Smooth muscle cell (in vitro differentiated cells): ENCODE data around the gene MED13L. TPM values are rescaled to one million over a fixed set of nuclear protein-coding genes. Genes with fewer than 3 reads are reported as not detected.

ENCODE experiments used
- DNase-seq: peaks from one replicate; lab custom pipeline; 2025; ENCODE audit not compliant: unreplicated experiment; lab: John Stamatoyannopoulos, UW
- H2AFZ ChIP-seq: fragments of 200-600 bp; sonication (generic); 2 replicates; pipeline ENCODE4 v1.6.0; 2016; ENCODE audit warnings: antibody characterized with exemption, low read depth, mild to moderate bottlenecking
- H3F3A ChIP-seq: fragments of 200-600 bp; sonication (generic); 2 replicates; pipeline ENCODE4 v1.6.0; 2017; ENCODE audit warnings: antibody characterized with exemption, low read depth
- H3K27ac ChIP-seq: fragments of 200-600 bp; sonication (generic); 2 replicates; pipeline ENCODE4 v1.5.1; 2016; ENCODE audit warnings: low read depth, mild to moderate bottlenecking
- H3K27me3 ChIP-seq: fragments of 200-600 bp; sonication (generic); 2 replicates; pipeline ENCODE4 v1.6.1; 2016; ENCODE audit warnings: low read depth, mild to moderate bottlenecking
- H3K36me3 ChIP-seq: fragments of 200-600 bp; sonication (generic); 2 replicates; pipeline ENCODE4 v1.5.1; 2016; ENCODE audit warnings: low read depth
- H3K4me1 ChIP-seq: fragments of 200-600 bp; sonication (generic); 2 replicates; pipeline ENCODE4 v1.5.1; 2016; ENCODE audit warnings: low read depth
- H3K4me2 ChIP-seq: fragments of 200-600 bp; sonication (generic); 2 replicates; pipeline ENCODE4 v1.6.0; 2016; ENCODE audit warnings: mild to moderate bottlenecking
- H3K4me3 ChIP-seq: fragments of 200-600 bp; sonication (generic); 2 replicates; pipeline ENCODE4 v1.5.1; 2016; ENCODE audit warnings: mild to moderate bottlenecking
- H3K79me2 ChIP-seq: fragments of 200-600 bp; sonication (generic); 2 replicates; pipeline ENCODE4 v1.6.0; 2016; ENCODE audit warnings: low read depth, mild to moderate bottlenecking
- H3K9ac ChIP-seq: fragments of 200-600 bp; sonication (generic); 2 replicates; pipeline ENCODE4 v1.6.0; 2016; ENCODE audit warnings: low read depth
- H3K9me3 ChIP-seq: fragments of 200-600 bp; sonication (generic); replicated peaks from 2 replicates; pipeline ENCODE4 v1.5.1; 2016; ENCODE audit warnings: low read depth
- H4K20me1 ChIP-seq: fragments of 200-600 bp; sonication (generic); 2 replicates; pipeline ENCODE4 v1.6.0; 2016; ENCODE audit warnings: low read depth
- WGBS: methylation state at CpG from one replicate; pipeline ENCODE4 v1.1.7; 2016; ENCODE audit warnings: low lambda C conversion rate; 5-methylcytosine and 5-hydroxymethylcytosine counted together
- polyA plus RNA-seq: library from polyadenylated mRNA; unstranded; fragments of >200 nt; fragmentation: Nextera tagmentation; extraction: Ambion mirVana; gene quantifications from 2 replicates; pipeline ENCODE4 v1.2.1, GENCODE V29; 2016
- total RNA-seq: library from RNA; depleted of rRNA; stranded (reverse); fragments of >200 nt; gene quantifications from 2 replicates; pipeline ENCODE4 v1.2.3, GENCODE V29; 2014
- TF ChIP-seq, protein P1 (sequence below): fragments of 200-600 bp; sonication (generic); IDR thresholded peaks from 2 replicates; pipeline ENCODE4 v1.5.1; 2017; ENCODE audit warnings: borderline replicate concordance, mild to moderate bottlenecking, antibody characterized with exemption; ENCODE audit not compliant: insufficient read depth, poor library complexity, severe bottlenecking

The MED13L gene
- total and polyA plus RNA-seq, 2 experiments from 2014 or later = 13.2 to 74.3 TPM

GRCh38 chr12:116024769-116025168 lies 252.7 kb downstream of the MED13L start:
- TF ChIP-seq, protein P1, sequence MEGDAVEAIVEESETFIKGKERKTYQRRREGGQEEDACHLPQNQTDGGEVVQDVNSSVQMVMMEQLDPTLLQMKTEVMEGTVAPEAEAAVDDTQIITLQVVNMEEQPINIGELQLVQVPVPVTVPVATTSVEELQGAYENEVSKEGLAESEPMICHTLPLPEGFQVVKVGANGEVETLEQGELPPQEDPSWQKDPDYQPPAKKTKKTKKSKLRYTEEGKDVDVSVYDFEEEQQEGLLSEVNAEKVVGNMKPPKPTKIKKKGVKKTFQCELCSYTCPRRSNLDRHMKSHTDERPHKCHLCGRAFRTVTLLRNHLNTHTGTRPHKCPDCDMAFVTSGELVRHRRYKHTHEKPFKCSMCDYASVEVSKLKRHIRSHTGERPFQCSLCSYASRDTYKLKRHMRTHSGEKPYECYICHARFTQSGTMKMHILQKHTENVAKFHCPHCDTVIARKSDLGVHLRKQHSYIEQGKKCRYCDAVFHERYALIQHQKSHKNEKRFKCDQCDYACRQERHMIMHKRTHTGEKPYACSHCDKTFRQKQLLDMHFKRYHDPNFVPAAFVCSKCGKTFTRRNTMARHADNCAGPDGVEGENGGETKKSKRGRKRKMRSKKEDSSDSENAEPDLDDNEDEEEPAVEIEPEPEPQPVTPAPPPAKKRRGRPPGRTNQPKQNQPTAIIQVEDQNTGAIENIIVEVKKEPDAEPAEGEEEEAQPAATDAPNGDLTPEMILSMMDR = no peak

GRCh38 chr12:116019415-116019814 lies 258.1 kb downstream of the MED13L start:
- Histone ChIP-seq H4K20me1 (peaks cover 42% of the 10 kb centered on the region), H3K79me2 (peaks cover 32% of the 10 kb centered on the region)
- TF ChIP-seq, protein P1 = no peak

More at GRCh38 chr12:116024769-116025168, 252.7 kb downstream of the MED13L start:
- DNase-seq = no peak
- 72% methylated on average over 2 of the region's 2 CpGs for WGBS
- H3K9me3 ChIP-seq = no peaks in the 10 kb centered on the region
- H3K4me3 ChIP-seq = no peak overlapping the region
- H3K9ac ChIP-seq = no peak overlapping the region
- H3K4me1 ChIP-seq = no peaks in the 10 kb centered on the region
- H4K20me1 ChIP-seq = peaks cover 80% of the 10 kb centered on the region
- peaks cover 81% of the 10 kb centered on the region for H3K79me2 ChIP-seq
- no peaks in the 10 kb centered on the region for H3K27me3 ChIP-seq
- H3K27ac ChIP-seq = no peak overlapping the region
- H2AFZ ChIP-seq = no peak overlapping the region
- H3F3A ChIP-seq = no peaks in the 10 kb centered on the region
- H3K4me2 ChIP-seq = no peak overlapping the region
- no peaks in the 10 kb centered on the region for H3K36me3 ChIP-seq

DNA sequence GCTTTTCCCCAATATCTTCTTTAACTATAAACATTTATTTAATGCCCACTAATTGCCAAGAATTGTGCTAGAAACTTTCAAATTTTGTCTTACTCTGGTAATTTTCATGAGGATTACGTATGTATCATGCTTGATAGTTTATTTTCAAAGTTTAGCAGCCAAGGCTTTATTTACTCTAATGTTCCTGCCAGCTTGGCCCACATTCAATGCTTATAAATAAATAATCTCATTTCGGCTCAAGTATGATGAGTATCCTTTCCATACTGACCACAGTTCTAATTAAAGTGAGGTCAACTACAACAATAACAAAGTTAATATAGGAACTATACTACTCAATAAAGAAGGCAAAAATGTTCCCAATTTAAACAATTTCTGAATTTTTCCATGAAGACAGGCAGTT lies 259.2 kb downstream of the MED13L start:
- no peaks in the 10 kb centered on the region for H3K36me3 ChIP-seq
- H3K4me2 ChIP-seq = no peak overlapping the region
- H3K4me3 ChIP-seq = no peak overlapping the region
- peaks cover 31% of the 10 kb centered on the region for H4K20me1 ChIP-seq
- no peak for DNase-seq
- peaks cover 20% of the 10 kb centered on the region for H3K79me2 ChIP-seq
- 95% methylated on average over 2 of the region's 2 CpGs for WGBS
- no peak overlapping the region for H3K9ac ChIP-seq
- H3K27ac ChIP-seq = no peak overlapping the region
- H3K9me3 ChIP-seq = no peaks in the 10 kb centered on the region
- no peaks in the 10 kb centered on the region for H3F3A ChIP-seq
- H2AFZ ChIP-seq = no peak overlapping the region
- TF ChIP-seq, protein P1 = no peak
- H3K4me1 ChIP-seq = no peaks in the 10 kb centered on the region
- no peaks in the 10 kb centered on the region for H3K27me3 ChIP-seq

More at GRCh38 chr12:116019415-116019814, 258.1 kb downstream of the MED13L start:
- Histone ChIP-seq H3K36me3 (no peaks in the 10 kb centered on the region), H3K27me3 (no peaks in the 10 kb centered on the region), H3K9me3 (no peaks in the 10 kb centered on the region), H3K9ac (no peak overlapping the region), H2AFZ (no peak overlapping the region), H3K4me1 (no peaks in the 10 kb centered on the region), H3K4me3 (no peak overlapping the region), H3K4me2 (no peak overlapping the region), H3K27ac (no peak overlapping the region), H3F3A (no peaks in the 10 kb centered on the region)
- no peak for DNase-seq

GRCh38 chr12:116015525-116015924 lies 262.0 kb downstream of the MED13L start:
- no peak overlapping the region for H3K27ac ChIP-seq
- H3K4me1 ChIP-seq = no peaks in the 10 kb centered on the region
- no peaks in the 10 kb centered on the region for H3K36me3 ChIP-seq
- H3K27me3 ChIP-seq = no peaks in the 10 kb centered on the region
- H3K4me3 ChIP-seq = no peak overlapping the region
- 66% methylated on average over 1 of the region's 1 CpG for WGBS
- DNase-seq = no peak
- H2AFZ ChIP-seq = no peak overlapping the region
- H3K9me3 ChIP-seq = no peaks in the 10 kb centered on the region
- peaks cover 14% of the 10 kb centered on the region for H4K20me1 ChIP-seq
- H3K4me2 ChIP-seq = no peak overlapping the region
- H3F3A ChIP-seq = no peaks in the 10 kb centered on the region
- no peak overlapping the region for H3K9ac ChIP-seq
- TF ChIP-seq, protein P1 = peak; percentile 50
- peaks cover 5% of the 10 kb centered on the region for H3K79me2 ChIP-seq
